ENCODE results near the gene TMED1. TPM values are rescaled to one million over a fixed set of nuclear protein-coding genes. Genes with fewer than 3 reads are reported as not detected.

Gene TMED1
- total and polyA plus RNA-seq, 8 donors, result 0.58 to 45.2 (median 20.9) TPM

GRCh38 chr19:10796653-10797052 is 39.4 kb downstream of the TMED1 start:
- Histone ChIP-seq H3K9me3 (no peaks in the 10 kb centered on the region), H3K36me3 (peaks cover 89 to 100% (median 100%) of the 10 kb centered on the region in 4 donors), H3K27ac (no peak overlapping the region), H3K4me3 (no peak overlapping the region), H3K27me3 (no peaks in the 10 kb centered on the region), H3K4me1 (no peaks in the 10 kb centered on the region)
- no peak for DNase-seq
- intact Hi-C loops (cut with DNase I; ENCODE audit: low total_unique reads), result no loop called here
- no peak for TF ChIP-seq EP300 (IDR thresholded peaks at IDR 0.05)
- WGBS, 5 donors, result 90 to 96% (median 94%) methylated on average over 5 to 19 of the region's 19 CpGs

- Histone ChIP-seq H3K27me3 (no peaks in the 10 kb centered on the region), H3K9me3 (no peaks in the 10 kb centered on the region), H3K27ac (no peak overlapping the region), H3K4me3 (no peak overlapping the region), H3K36me3 (peaks cover 80 to 100% (median 100%) of the 10 kb centered on the region in 4 donors), H3K4me1 (no peaks in the 10 kb centered on the region)
- intact Hi-C loops (cut with DNase I; ENCODE audit: low total_unique reads), result no loop called here
- 86 to 95% (median 91%) methylated on average over 10 of the region's 10 CpGs for WGBS, 5 donors
- no peak for DNase-seq
- TF ChIP-seq EP300 (IDR thresholded peaks at IDR 0.05), result no peak
- no peak for TF ChIP-seq POLR2A (IDR thresholded peaks at IDR 0.05)
- TF ChIP-seq POLR2AphosphoS5 (IDR thresholded peaks at IDR 0.05), result no peak
- no peak for TF ChIP-seq CTCF (IDR thresholded peaks at IDR 0.05)
These were observed 46.1 kb downstream of the TMED1 start for GRCh38 chr19:10789866-10790265.

- peaks cover 78 to 100% (median 100%) of the 10 kb centered on the region in 4 donors for H3K36me3 ChIP-seq
- DNase-seq, result no peak
- intact Hi-C loops (cut with DNase I; ENCODE audit: low total_unique reads), result no loop called here
These were observed 47.9 kb downstream of the TMED1 start for GRCh38 chr19:10788146-10788545.

GRCh38 chr19:10784257-10784656 is 51.8 kb downstream of the TMED1 start:
- 74 to 82% (median 79%) methylated on average over 9 to 10 of the region's 10 CpGs for WGBS, 5 donors
- Histone ChIP-seq H3K9me3 (no peaks in the 10 kb centered on the region), H3K36me3 (peaks cover 83 to 100% (median 100%) of the 10 kb centered on the region in 4 donors), H3K27ac (peak overlapping the region in 3 of 5 donors; percentile 26 to 69 (median 63)), H3K4me1 (peaks cover 0 to 12% (median 0%) of the 10 kb centered on the region in 4 donors), H3K4me3 (no peak overlapping the region), H3K27me3 (no peaks in the 10 kb centered on the region)
- TF ChIP-seq CTCF (IDR thresholded peaks at IDR 0.05) (no peak), EP300 (IDR thresholded peaks at IDR 0.05) (no peak), POLR2AphosphoS5 (IDR thresholded peaks at IDR 0.05) (no peak), POLR2A (IDR thresholded peaks at IDR 0.05) (no peak)
- intact Hi-C loops (cut with DNase I; ENCODE audit: low total_unique reads), result no loop called here
- DNase-seq, result no peak

More at GRCh38 chr19:10788146-10788545, 47.9 kb downstream of the TMED1 start:
- 95 to 97% (median 96%) methylated on average over 8 of the region's 8 CpGs for WGBS, 5 donors
- H3K27ac ChIP-seq, result no peak overlapping the region
- no peak overlapping the region for H3K4me3 ChIP-seq
- H3K4me1 ChIP-seq, result no peaks in the 10 kb centered on the region
- no peaks in the 10 kb centered on the region for H3K27me3 ChIP-seq
- no peaks in the 10 kb centered on the region for H3K9me3 ChIP-seq
- no peak for TF ChIP-seq POLR2AphosphoS5 (IDR thresholded peaks at IDR 0.05)
- no peak for TF ChIP-seq CTCF (IDR thresholded peaks at IDR 0.05)
- TF ChIP-seq POLR2A (IDR thresholded peaks at IDR 0.05), result no peak
- TF ChIP-seq EP300 (IDR thresholded peaks at IDR 0.05), result no peak

GRCh38 chr19:10782795-10783194 is 53.2 kb downstream of the TMED1 start:
- DNase-seq, result no peak

More at GRCh38 chr19:10782795-10783194, 53.2 kb downstream of the TMED1 start:
- peaks cover 76 to 100% (median 100%) of the 10 kb centered on the region in 4 donors for H3K36me3 ChIP-seq
- no peaks in the 10 kb centered on the region for H3K9me3 ChIP-seq
- no peaks in the 10 kb centered on the region for H3K27me3 ChIP-seq
- H3K4me3 ChIP-seq, result no peak overlapping the region
- peaks cover 0 to 13% (median 0%) of the 10 kb centered on the region in 4 donors for H3K4me1 ChIP-seq
- no peak overlapping the region for H3K27ac ChIP-seq
- 73 to 92% (median 87%) methylated on average over 13 of the region's 13 CpGs for WGBS, 5 donors
- intact Hi-C loops (cut with DNase I; ENCODE audit: low total_unique reads), result no loop called here
- TF ChIP-seq POLR2AphosphoS5 (IDR thresholded peaks at IDR 0.05) (peak in 1 of 3 donors; percentile 25), CTCF (IDR thresholded peaks at IDR 0.05) (no peak)

Data from stomach (tissue), 9 donors.